Myometrial cell (primary cell): ENCODE data around the gene ZPR1. TPM values are rescaled to one million over a fixed set of nuclear protein-coding genes. Genes with fewer than 3 reads are reported as not detected.

ENCODE experiments used
- total RNA-seq: library from RNA; depleted of rRNA; stranded (reverse); fragments of >200 nt; gene quantifications from 2 replicates; pipeline ENCODE4 v1.2.3, GENCODE V29; 2015

ZPR1 gene, protein sequence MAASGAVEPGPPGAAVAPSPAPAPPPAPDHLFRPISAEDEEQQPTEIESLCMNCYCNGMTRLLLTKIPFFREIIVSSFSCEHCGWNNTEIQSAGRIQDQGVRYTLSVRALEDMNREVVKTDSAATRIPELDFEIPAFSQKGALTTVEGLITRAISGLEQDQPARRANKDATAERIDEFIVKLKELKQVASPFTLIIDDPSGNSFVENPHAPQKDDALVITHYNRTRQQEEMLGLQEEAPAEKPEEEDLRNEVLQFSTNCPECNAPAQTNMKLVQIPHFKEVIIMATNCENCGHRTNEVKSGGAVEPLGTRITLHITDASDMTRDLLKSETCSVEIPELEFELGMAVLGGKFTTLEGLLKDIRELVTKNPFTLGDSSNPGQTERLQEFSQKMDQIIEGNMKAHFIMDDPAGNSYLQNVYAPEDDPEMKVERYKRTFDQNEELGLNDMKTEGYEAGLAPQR
- 52.3 and 57.9 TPM in 2 replicates for total RNA-seq

GRCh38 chr11:116787786-116788486 is at the start of gene ZPR1:
Gene ZPR1, minus strand, starts transcription at chr11:116788023. Its CDS starts 33 bp downstream, at chr11:116787990.

GRCh38 chr11:116829525-116830183 is 41.8 kb upstream of the ZPR1 start, which contains the start of gene APOC3:
Gene APOC3, plus strand, starts transcription at chr11:116829907. Its CDS starts 676 bp downstream, at chr11:116830583.

DNA sequence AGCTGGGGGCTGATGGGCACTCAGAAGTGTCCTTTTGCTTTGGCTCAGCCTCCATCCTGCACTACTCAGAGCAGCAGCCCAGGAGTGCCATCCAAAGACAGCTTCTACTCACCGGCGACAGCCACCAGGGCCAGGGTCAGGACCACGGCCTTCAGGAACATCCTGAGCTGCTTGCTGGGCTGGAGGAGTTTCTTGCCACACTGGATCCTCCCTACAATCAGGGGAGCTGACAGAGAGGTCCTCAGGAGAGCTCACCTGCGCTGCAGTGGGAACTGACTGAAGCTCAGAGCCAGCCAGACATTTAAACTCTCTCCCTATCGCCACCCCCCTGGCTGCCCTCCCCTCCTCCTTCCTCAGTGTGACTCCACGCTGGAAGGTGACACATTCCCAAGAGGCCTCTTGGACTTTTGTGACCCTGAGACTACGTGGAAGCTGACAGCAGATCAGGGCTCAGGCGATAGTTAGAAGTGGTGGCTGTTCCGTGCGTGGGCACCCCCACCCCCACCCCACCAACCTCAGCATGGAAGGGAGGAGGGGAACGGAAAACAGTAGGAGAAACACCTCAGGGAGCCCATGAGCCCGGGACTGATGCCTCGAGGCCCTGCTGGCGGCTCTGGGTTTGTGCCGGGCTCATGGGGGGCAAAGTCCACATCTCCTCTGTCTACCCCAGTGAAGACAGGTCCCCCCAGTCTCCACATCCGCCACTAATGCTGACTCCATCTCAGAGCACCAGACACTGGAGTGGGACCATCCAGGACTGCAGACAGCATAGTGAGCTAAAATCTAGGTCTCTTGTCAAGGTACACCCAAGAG is 35.4 kb upstream of the ZPR1 start, which contains the start of gene APOA4:
Gene APOA4, minus strand, starts transcription at position 274 of the 813 bp plus-strand sequence. Its CDS starts 113 bp downstream, at position 161.

GRCh38 chr11:116791813-116792143 is 4.0 kb upstream of the ZPR1 start, which contains the start of gene APOA5:
Gene APOA5, minus strand, starts transcription at chr11:116791879. Its CDS starts 19 bp downstream, at chr11:116791860.

GRCh38 chr11:116772443-116773202 is 15.2 kb downstream of the ZPR1 start, which contains the start of gene BUD13:
Gene BUD13, minus strand, starts transcription at chr11:116772987. Its CDS starts 23 bp downstream, at chr11:116772964.

Other genes starting within 250 kb of the ZPR1 start
- gene BUD13, start 15.0 kb downstream of the ZPR1 start, total RNA-seq = 9.6 and 13.8 TPM in 2 replicates
- not detected in 2 replicates for gene APOA5, start 3.9 kb upstream of the ZPR1 start, total RNA-seq
- not detected in 2 replicates for gene APOA4, start 35.3 kb upstream of the ZPR1 start, total RNA-seq
- gene APOC3, start 41.9 kb upstream of the ZPR1 start, total RNA-seq = not detected in 2 replicates
- 0.35 TPM in 1 of 2 replicates, not detected in the other for gene APOA1, start 49.6 kb upstream of the ZPR1 start, total RNA-seq